Measurements from ENCODE around the gene ATP13A4. TPM values are rescaled to one million over a fixed set of nuclear protein-coding genes. Genes with fewer than 3 reads are reported as not detected.

ATP13A4 gene
- total RNA-seq, 1 donor from 2014 or later, result 0.49 TPM

- TF ChIP-seq CTCF (IDR thresholded peaks at IDR 0.05; ENCODE audit: unreplicated experiment), result no peak
- no peak overlapping the region for H3K4me3 Mint-ChIP-seq (ENCODE audit: unreplicated experiment)
- no peaks in the 10 kb centered on the region for H3K36me3 Mint-ChIP-seq (ENCODE audit: low read depth, unreplicated experiment)
- H3K9me3 Mint-ChIP-seq (ENCODE audit: unreplicated experiment), result no peaks in the 10 kb centered on the region
- peaks cover 8% of the 10 kb centered on the region for H3K4me1 Mint-ChIP-seq (ENCODE audit: unreplicated experiment)
- DNase-seq (ENCODE audit: low spot score), result no peak
- H3K27me3 Mint-ChIP-seq (ENCODE audit: unreplicated experiment), result peaks cover under 1% of the 10 kb centered on the region
- no peak overlapping the region for H3K27ac Mint-ChIP-seq (ENCODE audit: unreplicated experiment)
Measured at GRCh38 chr3:193510154-193510553, 44.5 kb downstream of the ATP13A4 start.

GRCh38 chr3:193509103-193509965 is 45.4 kb downstream of the ATP13A4 start:
- H3K9me3 Mint-ChIP-seq (ENCODE audit: unreplicated experiment), result no peaks in the 10 kb centered on the region
- no peak overlapping the region for H3K27ac Mint-ChIP-seq (ENCODE audit: unreplicated experiment)
- TF ChIP-seq CTCF (IDR thresholded peaks at IDR 0.05; ENCODE audit: unreplicated experiment), result no peak
- peaks cover 3% of the 10 kb centered on the region for H3K27me3 Mint-ChIP-seq (ENCODE audit: unreplicated experiment)
- H3K36me3 Mint-ChIP-seq (ENCODE audit: low read depth, unreplicated experiment), result no peaks in the 10 kb centered on the region
- H3K4me1 Mint-ChIP-seq (ENCODE audit: unreplicated experiment), result peaks cover 8% of the 10 kb centered on the region
- H3K4me3 Mint-ChIP-seq (ENCODE audit: unreplicated experiment), result no peak overlapping the region
- DNase-seq (ENCODE audit: low spot score), result no peak

- Mint-ChIP-seq H3K36me3 (ENCODE audit: low read depth, unreplicated experiment) (no peaks in the 10 kb centered on the region), H3K4me1 (ENCODE audit: unreplicated experiment) (peaks cover 8% of the 10 kb centered on the region), H3K27ac (ENCODE audit: unreplicated experiment) (no peak overlapping the region), H3K4me3 (ENCODE audit: unreplicated experiment) (no peak overlapping the region), H3K27me3 (ENCODE audit: unreplicated experiment) (peaks cover 3% of the 10 kb centered on the region), H3K9me3 (ENCODE audit: unreplicated experiment) (no peaks in the 10 kb centered on the region)
- no peak for TF ChIP-seq CTCF (IDR thresholded peaks at IDR 0.05; ENCODE audit: unreplicated experiment)
- DNase-seq (ENCODE audit: low spot score), result no peak
Measured at GRCh38 chr3:193508108-193508507, 46.6 kb downstream of the ATP13A4 start.

- no peak overlapping the region for H3K4me3 Mint-ChIP-seq (ENCODE audit: unreplicated experiment)
- H3K36me3 Mint-ChIP-seq (ENCODE audit: low read depth, unreplicated experiment), result no peaks in the 10 kb centered on the region
- peaks cover 3% of the 10 kb centered on the region for H3K27me3 Mint-ChIP-seq (ENCODE audit: unreplicated experiment)
- H3K9me3 Mint-ChIP-seq (ENCODE audit: unreplicated experiment), result no peaks in the 10 kb centered on the region
- DNase-seq (ENCODE audit: low spot score), result no peak
- no peak for TF ChIP-seq CTCF (IDR thresholded peaks at IDR 0.05; ENCODE audit: unreplicated experiment)
- H3K4me1 Mint-ChIP-seq (ENCODE audit: unreplicated experiment), result peaks cover 8% of the 10 kb centered on the region
- H3K27ac Mint-ChIP-seq (ENCODE audit: unreplicated experiment), result no peak overlapping the region
Measured at GRCh38 chr3:193507566-193507965, 47.1 kb downstream of the ATP13A4 start.

GRCh38 chr3:193506921-193507320 is 47.8 kb downstream of the ATP13A4 start:
- no peak for DNase-seq (ENCODE audit: low spot score)
- Mint-ChIP-seq H3K4me1 (ENCODE audit: unreplicated experiment) (peaks cover 6% of the 10 kb centered on the region), H3K4me3 (ENCODE audit: unreplicated experiment) (no peak overlapping the region), H3K27me3 (ENCODE audit: unreplicated experiment) (peaks cover 3% of the 10 kb centered on the region), H3K9me3 (ENCODE audit: unreplicated experiment) (no peaks in the 10 kb centered on the region), H3K27ac (ENCODE audit: unreplicated experiment) (no peak overlapping the region), H3K36me3 (ENCODE audit: low read depth, unreplicated experiment) (no peaks in the 10 kb centered on the region)
- TF ChIP-seq CTCF (IDR thresholded peaks at IDR 0.05; ENCODE audit: unreplicated experiment), result no peak
